ENCODE data around the gene FLCN.

FLCN gene

GRCh38 chr17:17176341-17176740 lies 60.6 kb downstream of the FLCN start:
- H3K9me3 ChIP-seq = no peaks in the 10 kb centered on the region
- H3K36me3 ChIP-seq = peaks cover 36% of the 10 kb centered on the region
- no peaks in the 10 kb centered on the region for H3K27me3 ChIP-seq
- no peak overlapping the region for H3K4me3 ChIP-seq (ENCODE audit: low read depth, low read length)
- TF ChIP-seq CTCF (IDR thresholded peaks at IDR 0.05; ENCODE audit: low read depth, low read length) = no peak
- no peaks in the 10 kb centered on the region for H3K4me1 ChIP-seq
- no peak for DNase-seq

GRCh38 chr17:17175917-17176316 lies 61.1 kb downstream of the FLCN start:
- DNase-seq = no peak
- H3K4me3 ChIP-seq (ENCODE audit: low read depth, low read length) = no peak overlapping the region
- H3K4me1 ChIP-seq = no peaks in the 10 kb centered on the region
- no peaks in the 10 kb centered on the region for H3K27me3 ChIP-seq
- no peak for TF ChIP-seq CTCF (IDR thresholded peaks at IDR 0.05; ENCODE audit: low read depth, low read length)
- peaks cover 36% of the 10 kb centered on the region for H3K36me3 ChIP-seq
- no peaks in the 10 kb centered on the region for H3K9me3 ChIP-seq

- H3K4me3 ChIP-seq (ENCODE audit: low read depth, low read length) = no peak overlapping the region
- no peak for TF ChIP-seq CTCF (IDR thresholded peaks at IDR 0.05; ENCODE audit: low read depth, low read length)
- H3K27me3 ChIP-seq = no peaks in the 10 kb centered on the region
- H3K36me3 ChIP-seq = peaks cover 31% of the 10 kb centered on the region
- no peaks in the 10 kb centered on the region for H3K9me3 ChIP-seq
- H3K4me1 ChIP-seq = no peaks in the 10 kb centered on the region
- no peak for DNase-seq
Observed at GRCh38 chr17:17175340-17175739, 61.6 kb downstream of the FLCN start.

GRCh38 chr17:17173921-17174320 lies 63.0 kb downstream of the FLCN start:
- H3K36me3 ChIP-seq = peaks cover 25% of the 10 kb centered on the region
- H3K9me3 ChIP-seq = no peaks in the 10 kb centered on the region
- TF ChIP-seq CTCF (IDR thresholded peaks at IDR 0.05; ENCODE audit: low read depth, low read length) = no peak

GRCh38 chr17:17172990-17173389 lies 64.0 kb downstream of the FLCN start:
- peaks cover 25% of the 10 kb centered on the region for H3K36me3 ChIP-seq
- H3K4me1 ChIP-seq = no peaks in the 10 kb centered on the region
- H3K4me3 ChIP-seq (ENCODE audit: low read depth, low read length) = no peak overlapping the region
- H3K27me3 ChIP-seq = no peaks in the 10 kb centered on the region
- no peak for TF ChIP-seq CTCF (IDR thresholded peaks at IDR 0.05; ENCODE audit: low read depth, low read length)
- DNase-seq = no peak
- H3K9me3 ChIP-seq = no peaks in the 10 kb centered on the region

More at GRCh38 chr17:17173921-17174320, 63.0 kb downstream of the FLCN start:
- DNase-seq = no peak
- Histone ChIP-seq H3K4me1 (no peaks in the 10 kb centered on the region), H3K27me3 (no peaks in the 10 kb centered on the region), H3K4me3 (ENCODE audit: low read depth, low read length) (no peak overlapping the region)

GRCh38 chr17:17172001-17172939 lies 64.7 kb downstream of the FLCN start:
- no peak for DNase-seq
- Histone ChIP-seq H3K4me3 (ENCODE audit: low read depth, low read length) (no peak overlapping the region), H3K4me1 (no peaks in the 10 kb centered on the region), H3K27me3 (no peaks in the 10 kb centered on the region), H3K9me3 (no peaks in the 10 kb centered on the region), H3K36me3 (peaks cover 24% of the 10 kb centered on the region)
- no peak for TF ChIP-seq CTCF (IDR thresholded peaks at IDR 0.05; ENCODE audit: low read depth, low read length)
